Breast epithelium (tissue), 4 donors: Measurements from ENCODE around the gene ZNF516. TPM values are rescaled to one million over a fixed set of nuclear protein-coding genes. Genes with fewer than 3 reads are reported as not detected.

Experiments used
- DNase-seq, 2 donors: peaks; one replicate each; pipeline ENCODE4 v3.0.0-alpha.2; 2019; ENCODE audit warnings: low spot score in 2 of 2
- H3K27ac ChIP-seq, 2 donors: fragments of 200-600 bp; sonication (generic) in 1 of 2; one replicate each; pipeline ENCODE4 v1.5.1; 2016 to 2019; ENCODE audit warnings: mild to moderate bottlenecking in 1 of 2
- H3K27me3 ChIP-seq, 2 donors: fragments of 200-600 bp; sonication (generic) in 1 of 2; one replicate each; pipeline versions ENCODE4 v1.5.1 to v1.6.0; 2017 to 2019; ENCODE audit warnings: control low read depth in 1 of 2, mild to moderate bottlenecking in 1 of 2
- H3K36me3 ChIP-seq: fragments of 200-600 bp; one replicate; pipeline ENCODE4 v1.5.1; 2019
- H3K4me1 ChIP-seq, 2 donors: fragments of 200-600 bp; sonication (generic); one replicate each; pipeline ENCODE4 v1.5.1; 2016 to 2019; ENCODE audit warnings: control low read depth in 1 of 2
- H3K4me3 ChIP-seq, 3 donors: fragments of 200-600 bp; sonication (generic); 1 replicate in 2 of 3; 2 replicates in 1 of 3; pipeline ENCODE4 v1.5.1; 2016 to 2019; ENCODE audit warnings: mild to moderate bottlenecking in 3 of 3, moderate library complexity in 2 of 3
- H3K9me3 ChIP-seq, 2 donors: fragments of 200-600 bp; sonication (generic) in 1 of 2; one replicate each; pipeline ENCODE4 v1.5.1; 2016 to 2019; ENCODE audit warnings: control low read depth in 1 of 2
- POLR2A ChIP-seq: fragments of 450-650 bp; IDR thresholded peaks from one replicate; pipeline ENCODE4 v1.6.1; 2016; ENCODE audit warnings: antibody characterized with exemption, mild to moderate bottlenecking, moderate library complexity
- POLR2AphosphoS5 ChIP-seq, 3 donors: sonication (generic); formaldehyde crosslinking; IDR thresholded peaks; one replicate each; pipeline ENCODE4 v1.6.1; 2017; ENCODE audit warnings: antibody characterized with exemption in 3 of 3
- intact Hi-C: fragments of 100-400 bp; cut with DNase I; formaldehyde crosslinking; loops from one replicate; pipeline ENCODE4 v1.15.1; 2023; ENCODE audit warnings: low total_unique reads
- total RNA-seq, 3 donors: library from RNA; depleted of rRNA; stranded (reverse); fragments of >200 nt; gene quantifications; one replicate each; pipeline ENCODE4 v1.1.0, GENCODE V29; 2016
- TF ChIP-seq, protein P1 (sequence below), 3 donors: fragments of 450-650 bp; IDR thresholded peaks; one replicate each; pipeline ENCODE4 v1.5.1; 2016 to 2017; ENCODE audit warnings: antibody characterized with exemption in 3 of 3, mild to moderate bottlenecking in 3 of 3, moderate library complexity in 3 of 3

The ZNF516 gene
- total RNA-seq, 3 donors from 2014 or later: 12.0 to 33.4 (median 24.0) TPM

GRCh38 chr18:76317136-76317535 lies 177.9 kb downstream of the ZNF516 start:
- Histone ChIP-seq H3K4me3 (no peak overlapping the region), H3K27ac (no peak overlapping the region), H3K27me3 (no peaks in the 10 kb centered on the region), H3K4me1 (no peaks in the 10 kb centered on the region), H3K9me3 (no peaks in the 10 kb centered on the region), H3K36me3 (no peaks in the 10 kb centered on the region)
- no peak for DNase-seq
- intact Hi-C loops: no loop called here
- no peak for TF ChIP-seq POLR2AphosphoS5 (IDR thresholded peaks at IDR 0.05)
- TF ChIP-seq POLR2A: no peak
- TF ChIP-seq, protein P1, sequence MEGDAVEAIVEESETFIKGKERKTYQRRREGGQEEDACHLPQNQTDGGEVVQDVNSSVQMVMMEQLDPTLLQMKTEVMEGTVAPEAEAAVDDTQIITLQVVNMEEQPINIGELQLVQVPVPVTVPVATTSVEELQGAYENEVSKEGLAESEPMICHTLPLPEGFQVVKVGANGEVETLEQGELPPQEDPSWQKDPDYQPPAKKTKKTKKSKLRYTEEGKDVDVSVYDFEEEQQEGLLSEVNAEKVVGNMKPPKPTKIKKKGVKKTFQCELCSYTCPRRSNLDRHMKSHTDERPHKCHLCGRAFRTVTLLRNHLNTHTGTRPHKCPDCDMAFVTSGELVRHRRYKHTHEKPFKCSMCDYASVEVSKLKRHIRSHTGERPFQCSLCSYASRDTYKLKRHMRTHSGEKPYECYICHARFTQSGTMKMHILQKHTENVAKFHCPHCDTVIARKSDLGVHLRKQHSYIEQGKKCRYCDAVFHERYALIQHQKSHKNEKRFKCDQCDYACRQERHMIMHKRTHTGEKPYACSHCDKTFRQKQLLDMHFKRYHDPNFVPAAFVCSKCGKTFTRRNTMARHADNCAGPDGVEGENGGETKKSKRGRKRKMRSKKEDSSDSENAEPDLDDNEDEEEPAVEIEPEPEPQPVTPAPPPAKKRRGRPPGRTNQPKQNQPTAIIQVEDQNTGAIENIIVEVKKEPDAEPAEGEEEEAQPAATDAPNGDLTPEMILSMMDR (IDR thresholded peaks at IDR 0.05): no peak

- Histone ChIP-seq H3K9me3 (no peaks in the 10 kb centered on the region), H3K27me3 (no peaks in the 10 kb centered on the region), H3K36me3 (no peaks in the 10 kb centered on the region), H3K4me1 (no peaks in the 10 kb centered on the region), H3K4me3 (no peak overlapping the region), H3K27ac (no peak overlapping the region)
- intact Hi-C loops: no loop called here
- no peak for DNase-seq
- TF ChIP-seq POLR2AphosphoS5 (IDR thresholded peaks at IDR 0.05) (no peak), POLR2A (no peak)
- TF ChIP-seq, protein P1 (IDR thresholded peaks at IDR 0.05): no peak
Observed at GRCh38 chr18:76315722-76316230, 179.3 kb downstream of the ZNF516 start.

DNA sequence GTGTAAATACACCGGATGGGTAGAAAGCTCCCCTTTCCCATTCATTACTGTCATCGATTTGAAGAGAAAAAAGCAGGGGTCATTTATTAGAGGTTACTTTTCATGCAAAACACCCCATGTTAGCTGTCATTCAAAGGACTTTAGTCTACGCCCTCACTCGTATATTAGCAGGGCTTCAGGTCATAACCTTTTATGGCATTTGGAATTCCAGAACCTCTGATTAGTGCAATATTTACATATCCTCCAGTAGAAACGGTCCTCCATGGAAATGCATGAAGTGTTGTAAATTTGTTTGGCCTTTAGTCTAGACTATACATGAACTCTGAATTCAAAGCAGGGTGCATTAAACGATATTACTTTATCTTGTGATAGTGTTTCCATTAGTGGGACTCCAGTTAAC lies 180.5 kb downstream of the ZNF516 start:
- no peak overlapping the region for H3K27ac ChIP-seq
- no peaks in the 10 kb centered on the region for H3K36me3 ChIP-seq
- H3K4me1 ChIP-seq: no peaks in the 10 kb centered on the region
- no peaks in the 10 kb centered on the region for H3K9me3 ChIP-seq
- H3K27me3 ChIP-seq: no peaks in the 10 kb centered on the region
- no peak for DNase-seq
- no peak overlapping the region for H3K4me3 ChIP-seq
- TF ChIP-seq POLR2A (no peak), POLR2AphosphoS5 (IDR thresholded peaks at IDR 0.05) (no peak)
- TF ChIP-seq, protein P1 (IDR thresholded peaks at IDR 0.05): no peak
- intact Hi-C loops: no loop called here

GRCh38 chr18:76314015-76314414 lies 181.0 kb downstream of the ZNF516 start:
- Histone ChIP-seq H3K27me3 (no peaks in the 10 kb centered on the region), H3K27ac (no peak overlapping the region), H3K4me3 (no peak overlapping the region), H3K4me1 (no peaks in the 10 kb centered on the region), H3K36me3 (no peaks in the 10 kb centered on the region), H3K9me3 (no peaks in the 10 kb centered on the region)
- DNase-seq: no peak
- intact Hi-C loops: no loop called here
- TF ChIP-seq, protein P1 (IDR thresholded peaks at IDR 0.05): no peak
- TF ChIP-seq POLR2A: no peak
- no peak for TF ChIP-seq POLR2AphosphoS5 (IDR thresholded peaks at IDR 0.05)
